Posterior vena cava (tissue), 2 donors: ENCODE results near the gene ISG20. TPM values are rescaled to one million over a fixed set of nuclear protein-coding genes. Genes with fewer than 3 reads are reported as not detected.

Experiments
- DNase-seq: peaks from one replicate; pipeline ENCODE4 v3.0.0-alpha.2; 2020; ENCODE audit warnings: low spot score
- intact Hi-C, 2 donors: fragments of 100-400 bp; cut with DNase I; formaldehyde crosslinking; loops; one replicate each; pipeline versions ENCODE4 v1.14.1 to v1.14.2; 2022 to 2023
- microRNA-seq, 2 donors: library from miRNA; unstranded; fragments of <30 nt; microRNA quantifications; one replicate each; pipeline ENCODE4 v1.2.0, GENCODE V29; 2020 to 2021; ENCODE audit warnings: borderline microRNAs expressed in 2 of 2
- total RNA-seq, 2 donors: library from RNA; stranded (reverse); fragmentation: NEBNext Ultra II Directional; extraction: Animal tissue kit (Norgen Biotek cat#: 25700); gene quantifications; one replicate each; pipeline ENCODE4 v1.2.1, GENCODE V29; 2021
- donor health status: DM: yes; HTN: yes; CAD: no.
- donor health status: DM: yes; HTN: yes; CAD: no.

ISG20 gene
- total RNA-seq, 2 donors from 2014 or later: 6.9 to 7.4 TPM

DNA sequence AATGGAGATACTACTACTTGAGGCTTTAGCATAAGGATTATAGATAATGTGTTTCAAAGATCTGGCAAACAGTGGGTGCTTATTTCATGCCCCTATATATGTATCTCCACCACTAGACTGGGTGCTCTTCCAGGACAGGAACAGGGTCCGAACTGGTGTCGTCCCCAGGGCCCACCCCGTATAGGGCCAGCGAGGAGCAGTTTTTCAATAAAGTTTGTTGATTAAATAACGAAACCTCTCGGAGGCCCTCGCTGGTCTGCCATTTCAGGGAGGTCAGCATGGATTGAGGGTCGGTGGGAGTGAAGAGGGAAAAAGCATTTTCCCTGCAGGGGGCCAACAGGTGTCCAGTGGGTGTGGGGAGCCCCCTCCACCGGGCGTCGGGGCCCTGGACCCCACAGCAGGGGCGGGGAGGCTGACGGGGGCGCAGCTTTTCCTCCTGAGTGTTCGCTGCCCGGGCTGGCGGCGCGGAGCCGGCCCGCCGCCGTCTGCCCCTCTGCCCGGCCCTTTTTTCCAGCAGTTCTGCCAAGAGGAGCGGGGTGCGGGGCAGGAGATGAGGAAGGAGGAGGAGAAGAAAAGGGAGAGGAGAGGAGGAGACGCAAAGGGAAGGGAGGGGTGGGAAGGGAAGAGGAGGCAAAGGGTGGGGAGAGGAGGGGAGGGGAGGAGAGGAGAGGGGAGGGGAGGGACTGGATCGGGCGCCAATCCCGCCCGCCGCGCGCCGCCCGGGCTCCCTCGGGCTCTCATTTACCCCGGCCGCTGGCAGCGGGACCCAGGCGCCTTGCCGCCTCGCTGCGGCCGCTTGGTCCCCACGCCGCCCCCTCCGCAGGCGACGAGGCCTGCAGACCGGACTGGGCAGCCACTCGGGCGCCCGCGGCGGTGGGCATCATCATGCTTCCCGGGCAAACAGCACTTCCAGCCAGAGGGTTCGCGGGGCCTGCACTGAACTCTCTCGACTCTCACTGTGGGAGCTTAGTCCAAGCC, 66.3 kb downstream of the ISG20 start:
- intact Hi-C loops: no loop called here
- DNase-seq: peak; percentile 92

DNA sequence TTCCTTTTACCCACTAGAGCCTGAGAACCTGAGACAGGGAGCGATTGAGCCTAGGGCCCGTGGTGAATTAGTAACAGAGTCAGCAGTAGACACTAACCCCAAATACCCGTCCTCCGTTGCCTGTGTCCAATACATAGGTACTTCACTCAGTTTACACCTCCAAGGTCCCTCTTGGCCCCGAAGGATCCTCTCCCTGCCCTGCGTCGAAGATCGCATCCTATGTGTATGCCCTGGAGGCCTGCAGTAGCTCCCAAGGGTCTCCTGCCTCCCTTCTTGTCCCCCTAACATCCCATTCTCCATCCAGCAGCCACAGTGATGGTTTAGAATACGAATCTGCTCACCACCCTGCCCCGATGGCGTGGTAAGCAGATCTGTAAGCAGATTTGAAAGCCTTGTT, 67.0 kb downstream of the ISG20 start:
- intact Hi-C loops: loop anchor here in 1 of 2 donors (1.0 to 2.0 kb wide), 2 partner anchors 45 to 77 kb away; no protein-coding TSS in a partner anchor
- DNase-seq: peak; percentile 74

Small RNAs within 50 kb of the gene (microRNA-seq; reads per million reads assigned to microRNA genes)
- 2.6 to 3.4 reads per million in 2 donors for gene MIR1179
- 0 reads per million in 2 donors for gene MIR3529
- gene MIR7-2: 0 reads per million in 2 donors

Other genes with a start within 250 kb of the ISG20 start
- gene MRPL46, start 171.6 kb upstream of the ISG20 start, total RNA-seq: 10 to 100 TPM; 16.2 to 16.4 TPM
- gene MRPS11, start 171.3 kb upstream of the ISG20 start, total RNA-seq: 10 to 100 TPM; 24.2 to 32.9 TPM
- 1 to 10 TPM; 3.1 to 6.4 TPM for gene DET1, start 92.3 kb upstream of the ISG20 start, total RNA-seq
- gene AEN, start 17.7 kb upstream of the ISG20 start, total RNA-seq: 10 to 100 TPM; 12.2 to 24.3 TPM
- 10 to 100 TPM; 12.1 to 13.5 TPM for gene ACAN, start 164.4 kb downstream of the ISG20 start, total RNA-seq